Measurements from ENCODE around the gene SLC26A5.
"Not testable (repeated sequence)": the region's sequence is repeated elsewhere in the genome, so short reads cannot be mapped to it uniquely, and the experiment has no call there.

Gene SLC26A5

GRCh38 chr7:103446049-103446520 is at the start of gene SLC26A5:
SLC26A5 (minus strand) TSS chr7:103446207; CDS start chr7:103421514, 24,693 bp downstream.
- no peak for DNase-seq

GRCh38 chr7:103487419-103487818 is 41.4 kb upstream of the SLC26A5 start:
- DNase-seq = no peak

- DNase-seq = not testable (repeated sequence)
These were observed 40.9 kb upstream of the SLC26A5 start for GRCh38 chr7:103486873-103487272.

- no peak for DNase-seq
These were observed 34.8 kb upstream of the SLC26A5 start for GRCh38 chr7:103480771-103481170.

GRCh38 chr7:103474956-103475355 is 28.9 kb upstream of the SLC26A5 start:
- DNase-seq = no peak

- DNase-seq = no peak
These were observed 23.3 kb upstream of the SLC26A5 start for GRCh38 chr7:103469095-103469948.

- no peak for DNase-seq
These were observed 20.8 kb upstream of the SLC26A5 start for GRCh38 chr7:103466814-103467213.

- no peak for DNase-seq
These were observed 16.4 kb upstream of the SLC26A5 start for GRCh38 chr7:103462358-103462757.

GRCh38 chr7:103447073-103447960 is 1.3 kb upstream of the SLC26A5 start:
- DNase-seq = peak; percentile 82

GRCh38 chr7:103445228-103446048 is 569 bp downstream of the SLC26A5 start:
- DNase-seq = peak; percentile 13

- DNase-seq = no peak
These were observed 6.3 kb downstream of the SLC26A5 start for GRCh38 chr7:103439661-103440060.

- DNase-seq = no peak
These were observed 8.4 kb downstream of the SLC26A5 start for GRCh38 chr7:103437623-103438022.

GRCh38 chr7:103432712-103433111 is 13.3 kb downstream of the SLC26A5 start:
- no peak for DNase-seq

- DNase-seq = no peak
These were observed 20.8 kb downstream of the SLC26A5 start for GRCh38 chr7:103425177-103425576.

- DNase-seq = no peak
These were observed 22.4 kb downstream of the SLC26A5 start for GRCh38 chr7:103423467-103424179.

GRCh38 chr7:103420857-103421384 is 25.1 kb downstream of the SLC26A5 start:
- DNase-seq = no peak

GRCh38 chr7:103418241-103418640 is 27.8 kb downstream of the SLC26A5 start:
- no peak for DNase-seq

- peak; percentile 8 for DNase-seq
These were observed 32.6 kb downstream of the SLC26A5 start for GRCh38 chr7:103413407-103413806.

- DNase-seq = no peak
These were observed 33.9 kb downstream of the SLC26A5 start for GRCh38 chr7:103412151-103412550.

GRCh38 chr7:103405789-103406613 is 40.0 kb downstream of the SLC26A5 start:
- DNase-seq = not testable (repeated sequence)

GRCh38 chr7:103399687-103400086 is 46.3 kb downstream of the SLC26A5 start:
- DNase-seq = not testable (repeated sequence)

Measured in hematopoietic multipotent progenitor cell treated with erythropoietin and hydrocortisone succinate and interleukin-3 and kit ligand, for 6 days (in vitro differentiated cells).